Loucy (cell line): ENCODE data around the gene MPO.

Experiments
- H2AFZ ChIP-seq: fragments of 200-600 bp; sonication (generic); 2 replicates; pipeline ENCODE4 v1.6.0; 2016; ENCODE audit warnings: antibody characterized with exemption, mild to moderate bottlenecking, low read length, moderate library complexity
- H3F3A ChIP-seq: fragments of 200-600 bp; 2 replicates; pipeline ENCODE4 v1.6.0; 2016; ENCODE audit warnings: antibody characterized with exemption, low read depth, mild to moderate bottlenecking
- H3K27me3 ChIP-seq: fragments of 200-600 bp; sonication (generic); 2 replicates; pipeline ENCODE4 v1.6.1; 2014; ENCODE audit warnings: low read length, mild to moderate bottlenecking; ENCODE audit not compliant: insufficient read depth, poor library complexity, severe bottlenecking
- H3K36me3 ChIP-seq: fragments of 200-600 bp; sonication (generic); 2 replicates; pipeline ENCODE4 v1.6.1; 2016; ENCODE audit warnings: low read length; ENCODE audit not compliant: insufficient read depth
- H3K4me1 ChIP-seq: fragments of 200-600 bp; sonication (generic); 2 replicates; pipeline ENCODE4 v1.5.1; 2014; ENCODE audit warnings: low read length, mild to moderate bottlenecking; ENCODE audit not compliant: insufficient read depth, poor library complexity, severe bottlenecking
- H3K4me2 ChIP-seq: fragments of 200-600 bp; sonication (generic); 2 replicates; pipeline ENCODE4 v1.6.0; 2014; ENCODE audit warnings: antibody characterized with exemption, low read length, low read depth, mild to moderate bottlenecking; ENCODE audit not compliant: poor library complexity, severe bottlenecking
- H3K4me3 ChIP-seq: fragments of 200-600 bp; sonication (generic); 2 replicates; pipeline ENCODE4 v1.5.1; 2014; ENCODE audit warnings: low read length, mild to moderate bottlenecking, mixed read lengths; ENCODE audit not compliant: poor library complexity, severe bottlenecking
- H3K79me2 ChIP-seq: fragments of 200-600 bp; sonication (generic); 2 replicates; pipeline ENCODE4 v1.6.1; 2014; ENCODE audit warnings: low read length; ENCODE audit not compliant: insufficient read depth
- H3K9ac ChIP-seq: fragments of 200-600 bp; sonication (generic); 2 replicates; pipeline ENCODE4 v1.6.0; 2014; ENCODE audit warnings: mild to moderate bottlenecking, low read depth, low read length, moderate library complexity; ENCODE audit not compliant: poor library complexity, severe bottlenecking
- H3K9me2 ChIP-seq: fragments of 200-600 bp; sonication (generic); replicated peaks from 2 replicates; pipeline ENCODE4 v1.6.1; 2016; ENCODE audit warnings: low read depth, low read length, mixed read lengths
- H3K9me3 ChIP-seq: fragments of 200-600 bp; sonication (generic); 2 replicates; pipeline ENCODE4 v1.6.1; 2014; ENCODE audit warnings: mild to moderate bottlenecking, antibody characterized with exemption, low read length, low read depth; ENCODE audit not compliant: insufficient read depth
- H4K20me1 ChIP-seq: fragments of 200-600 bp; sonication (generic); 2 replicates; pipeline ENCODE4 v1.6.0; 2014; ENCODE audit warnings: antibody characterized with exemption, low read length, mild to moderate bottlenecking; ENCODE audit not compliant: insufficient read depth, poor library complexity, severe bottlenecking
- EZH2phosphoT487 ChIP-seq: fragments of 200-600 bp; IDR thresholded peaks from 2 replicates; pipeline ENCODE4 v1.6.1; 2018; ENCODE audit warnings: antibody characterized with exemption, mild to moderate bottlenecking, moderate library complexity, borderline replicate concordance
- TF ChIP-seq, protein P1 (sequence below): fragments of 200-600 bp; sonication (generic); conservative IDR thresholded peaks from 2 replicates; pipeline ENCODE4 v1.5.1; 2014; ENCODE audit warnings: mild to moderate bottlenecking, antibody characterized with exemption, low read length

Gene MPO

DNA sequence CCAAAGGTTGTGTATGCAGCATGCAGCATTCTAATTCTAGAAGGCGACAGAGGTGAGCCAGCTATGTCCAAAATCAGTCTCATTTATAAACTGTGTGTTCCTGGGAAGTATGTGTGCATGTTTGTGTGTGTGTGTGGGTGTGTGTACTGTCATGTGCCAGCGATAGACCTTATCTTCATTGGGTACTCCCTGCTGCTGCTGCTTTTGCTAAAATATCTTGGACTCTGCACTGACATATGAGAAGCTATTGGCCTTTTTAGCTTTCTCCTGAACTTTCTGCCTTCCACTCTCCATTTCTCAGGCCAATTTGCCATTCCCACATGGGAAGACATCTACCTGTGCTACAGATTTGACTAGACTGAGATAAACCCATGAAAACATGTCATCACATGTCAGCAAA lies 44.3 kb downstream of the MPO start:
- no peaks in the 10 kb centered on the region for H3K79me2 ChIP-seq
- H3K9me3 ChIP-seq: no peaks in the 10 kb centered on the region
- no peak overlapping the region for H2AFZ ChIP-seq
- H3K27me3 ChIP-seq: peaks cover 16% of the 10 kb centered on the region
- H4K20me1 ChIP-seq: no peaks in the 10 kb centered on the region
- no peaks in the 10 kb centered on the region for H3K9me2 ChIP-seq
- no peak overlapping the region for H3K4me3 ChIP-seq
- TF ChIP-seq, protein P1, sequence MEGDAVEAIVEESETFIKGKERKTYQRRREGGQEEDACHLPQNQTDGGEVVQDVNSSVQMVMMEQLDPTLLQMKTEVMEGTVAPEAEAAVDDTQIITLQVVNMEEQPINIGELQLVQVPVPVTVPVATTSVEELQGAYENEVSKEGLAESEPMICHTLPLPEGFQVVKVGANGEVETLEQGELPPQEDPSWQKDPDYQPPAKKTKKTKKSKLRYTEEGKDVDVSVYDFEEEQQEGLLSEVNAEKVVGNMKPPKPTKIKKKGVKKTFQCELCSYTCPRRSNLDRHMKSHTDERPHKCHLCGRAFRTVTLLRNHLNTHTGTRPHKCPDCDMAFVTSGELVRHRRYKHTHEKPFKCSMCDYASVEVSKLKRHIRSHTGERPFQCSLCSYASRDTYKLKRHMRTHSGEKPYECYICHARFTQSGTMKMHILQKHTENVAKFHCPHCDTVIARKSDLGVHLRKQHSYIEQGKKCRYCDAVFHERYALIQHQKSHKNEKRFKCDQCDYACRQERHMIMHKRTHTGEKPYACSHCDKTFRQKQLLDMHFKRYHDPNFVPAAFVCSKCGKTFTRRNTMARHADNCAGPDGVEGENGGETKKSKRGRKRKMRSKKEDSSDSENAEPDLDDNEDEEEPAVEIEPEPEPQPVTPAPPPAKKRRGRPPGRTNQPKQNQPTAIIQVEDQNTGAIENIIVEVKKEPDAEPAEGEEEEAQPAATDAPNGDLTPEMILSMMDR: no peak
- TF ChIP-seq EZH2phosphoT487: no peak
- H3K4me1 ChIP-seq: no peaks in the 10 kb centered on the region
- H3K4me2 ChIP-seq: no peak overlapping the region
- no peaks in the 10 kb centered on the region for H3F3A ChIP-seq
- H3K9ac ChIP-seq: no peak overlapping the region
- no peaks in the 10 kb centered on the region for H3K36me3 ChIP-seq

GRCh38 chr17:58235821-58236220 lies 44.9 kb downstream of the MPO start:
- H3K27me3 ChIP-seq: peaks cover 16% of the 10 kb centered on the region

GRCh38 chr17:58234512-58234911 lies 46.2 kb downstream of the MPO start:
- Histone ChIP-seq H4K20me1 (no peaks in the 10 kb centered on the region), H3K4me2 (no peak overlapping the region), H3K36me3 (no peaks in the 10 kb centered on the region), H3K9me2 (no peaks in the 10 kb centered on the region), H3K9me3 (no peaks in the 10 kb centered on the region), H2AFZ (no peak overlapping the region), H3K4me1 (no peaks in the 10 kb centered on the region), H3K27me3 (peaks cover 16% of the 10 kb centered on the region), H3F3A (no peaks in the 10 kb centered on the region), H3K9ac (no peak overlapping the region), H3K79me2 (no peaks in the 10 kb centered on the region), H3K4me3 (no peak overlapping the region)
- no peak for TF ChIP-seq EZH2phosphoT487
- TF ChIP-seq, protein P1: no peak

More at GRCh38 chr17:58235821-58236220, 44.9 kb downstream of the MPO start:
- H3K4me2 ChIP-seq: no peak overlapping the region
- H3K79me2 ChIP-seq: no peaks in the 10 kb centered on the region
- TF ChIP-seq, protein P1: no peak
- no peak for TF ChIP-seq EZH2phosphoT487
- no peaks in the 10 kb centered on the region for H3K9me3 ChIP-seq
- no peaks in the 10 kb centered on the region for H3F3A ChIP-seq
- H3K36me3 ChIP-seq: no peaks in the 10 kb centered on the region
- H3K9ac ChIP-seq: no peak overlapping the region
- H4K20me1 ChIP-seq: no peaks in the 10 kb centered on the region
- H3K9me2 ChIP-seq: no peaks in the 10 kb centered on the region
- H3K4me3 ChIP-seq: no peak overlapping the region
- H2AFZ ChIP-seq: no peak overlapping the region
- no peaks in the 10 kb centered on the region for H3K4me1 ChIP-seq
